Measurements from ENCODE around the gene RBMS3.

Gene RBMS3

GRCh38 chr3:29695643-29696198 is 414.9 kb downstream of the RBMS3 start:
- DNase-seq = no peak

GRCh38 chr3:29696311-29696710 is 415.4 kb downstream of the RBMS3 start:
- DNase-seq = no peak

GRCh38 chr3:29697989-29698388 is 417.1 kb downstream of the RBMS3 start:
- DNase-seq = no peak

- no peak for DNase-seq
These were observed 419.4 kb downstream of the RBMS3 start for GRCh38 chr3:29700256-29700655.

GRCh38 chr3:29701326-29701983 is 420.6 kb downstream of the RBMS3 start:
- no peak for DNase-seq

DNA sequence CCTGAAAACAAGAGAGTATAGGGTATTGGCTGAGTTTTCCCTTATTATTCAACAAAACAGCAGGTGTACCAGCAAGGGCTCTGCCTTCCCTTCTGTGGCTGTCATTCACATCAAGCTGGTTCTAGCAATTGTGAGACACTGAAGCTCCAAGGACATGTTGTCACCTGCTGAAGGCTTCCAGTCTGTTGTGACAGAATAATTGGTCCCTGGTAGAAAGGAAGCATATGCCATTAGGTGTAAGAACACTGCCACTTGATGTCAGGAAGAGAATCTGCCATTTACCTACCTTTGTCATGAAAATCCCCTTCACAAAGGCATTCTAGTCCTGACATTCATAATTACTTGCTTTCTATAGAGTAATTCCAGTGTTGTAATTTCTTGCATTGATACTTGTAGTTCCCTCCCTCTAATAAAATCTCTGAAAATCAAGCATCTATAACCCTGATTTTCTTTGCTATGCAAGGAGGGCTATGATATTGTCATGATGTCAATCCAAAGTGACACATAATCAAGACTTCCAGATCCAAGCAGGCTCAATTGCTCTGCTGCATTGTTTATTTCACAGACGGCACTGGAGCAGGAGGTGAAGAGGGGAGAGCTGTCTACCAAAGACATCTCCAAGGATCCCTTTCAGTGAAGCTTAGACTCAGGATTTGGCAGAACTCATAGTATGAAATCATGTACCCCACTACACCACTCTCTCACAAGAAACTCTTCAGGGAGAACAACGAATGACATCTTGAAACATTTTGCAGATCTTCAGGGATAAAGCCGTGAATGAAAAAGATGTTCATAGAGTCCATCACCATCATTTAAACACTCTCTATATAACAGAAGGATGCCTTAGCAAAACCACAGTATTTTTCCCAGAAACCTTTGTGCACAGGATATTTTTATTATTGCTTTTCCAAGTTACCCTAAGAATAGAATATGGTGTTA is 425.3 kb downstream of the RBMS3 start:
- DNase-seq = no peak

GRCh38 chr3:29708884-29709283 is 428.0 kb downstream of the RBMS3 start:
- no peak for DNase-seq

- DNase-seq = no peak
These were observed 430.4 kb downstream of the RBMS3 start for GRCh38 chr3:29711255-29711771.

DNA sequence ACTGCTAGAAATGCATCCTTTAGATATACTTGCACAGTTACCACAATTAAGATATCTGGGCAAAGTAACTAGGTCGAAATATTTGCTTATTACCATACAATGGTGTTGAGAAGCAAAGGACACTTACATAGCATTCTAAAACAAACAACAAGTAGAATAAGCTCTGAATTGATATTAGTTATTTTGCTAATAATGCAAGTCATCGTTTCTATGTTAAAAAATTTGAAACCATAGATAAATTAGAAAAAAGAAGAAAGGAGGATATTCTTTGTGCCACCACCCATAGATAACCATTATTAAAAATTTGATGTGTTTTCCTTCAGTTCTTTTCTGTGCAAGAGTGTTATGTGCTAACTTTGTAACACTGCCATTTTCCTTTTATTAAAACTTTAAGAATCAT is 435.3 kb downstream of the RBMS3 start:
- DNase-seq = no peak

DNA sequence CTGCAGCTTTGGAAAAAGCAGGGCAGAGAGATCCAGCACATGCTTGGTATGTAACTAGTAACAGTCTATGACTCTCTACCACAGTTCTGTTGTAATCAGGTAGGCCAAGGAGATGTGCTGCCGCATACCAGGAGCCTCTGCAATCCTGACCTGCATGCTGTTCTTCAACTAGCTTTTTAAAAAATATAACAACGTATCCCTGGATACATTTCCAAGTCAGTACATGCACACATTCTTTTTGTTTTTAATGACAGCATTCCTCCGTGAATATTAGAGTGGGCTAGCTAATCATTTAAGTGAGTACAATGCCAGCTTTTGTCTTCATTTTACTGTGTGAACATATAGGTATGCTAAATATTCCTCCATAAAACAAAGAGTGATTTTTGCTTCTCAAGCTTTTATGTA is 437.8 kb downstream of the RBMS3 start:
- no peak for DNase-seq

- DNase-seq = no peak
These were observed 439.8 kb downstream of the RBMS3 start for GRCh38 chr3:29720665-29721064.

- no peak for DNase-seq
These were observed 440.9 kb downstream of the RBMS3 start for GRCh38 chr3:29721789-29722188.

GRCh38 chr3:29731050-29731449 is 450.2 kb downstream of the RBMS3 start:
- no peak for DNase-seq

GRCh38 chr3:29741231-29741630 is 460.4 kb downstream of the RBMS3 start:
- no peak for DNase-seq

- no peak for DNase-seq
These were observed 464.5 kb downstream of the RBMS3 start for GRCh38 chr3:29745232-29745870.

DNA sequence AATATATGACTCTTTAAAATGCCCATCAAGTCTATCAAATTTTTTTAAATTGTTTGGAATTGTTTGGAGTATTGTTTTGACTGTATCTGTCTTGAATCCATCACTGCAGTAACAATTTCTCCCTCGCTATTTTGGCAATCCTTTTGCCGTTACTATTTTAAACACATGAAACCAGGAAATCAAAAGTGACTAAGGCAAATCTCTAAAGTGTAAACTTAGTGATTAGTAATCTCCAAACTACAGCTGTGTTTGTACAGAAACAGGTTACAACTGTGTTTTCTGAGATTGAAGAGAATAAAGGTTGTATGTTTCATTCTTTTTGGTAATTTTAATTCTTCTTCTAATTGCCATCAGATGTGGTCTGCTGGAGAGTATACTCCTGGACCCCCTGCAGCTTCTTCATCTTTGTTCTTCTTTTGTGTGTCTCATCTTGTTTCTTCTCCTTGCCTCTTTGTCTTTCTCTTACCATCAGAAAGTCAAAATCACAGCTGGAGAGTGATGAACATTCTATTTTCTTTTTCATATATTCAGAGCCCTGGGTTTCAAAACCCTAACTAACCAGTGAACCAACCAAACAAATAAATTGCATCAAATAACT is 465.4 kb downstream of the RBMS3 start:
- no peak for DNase-seq

GRCh38 chr3:29747991-29748390 is 467.1 kb downstream of the RBMS3 start:
- no peak for DNase-seq

DNA sequence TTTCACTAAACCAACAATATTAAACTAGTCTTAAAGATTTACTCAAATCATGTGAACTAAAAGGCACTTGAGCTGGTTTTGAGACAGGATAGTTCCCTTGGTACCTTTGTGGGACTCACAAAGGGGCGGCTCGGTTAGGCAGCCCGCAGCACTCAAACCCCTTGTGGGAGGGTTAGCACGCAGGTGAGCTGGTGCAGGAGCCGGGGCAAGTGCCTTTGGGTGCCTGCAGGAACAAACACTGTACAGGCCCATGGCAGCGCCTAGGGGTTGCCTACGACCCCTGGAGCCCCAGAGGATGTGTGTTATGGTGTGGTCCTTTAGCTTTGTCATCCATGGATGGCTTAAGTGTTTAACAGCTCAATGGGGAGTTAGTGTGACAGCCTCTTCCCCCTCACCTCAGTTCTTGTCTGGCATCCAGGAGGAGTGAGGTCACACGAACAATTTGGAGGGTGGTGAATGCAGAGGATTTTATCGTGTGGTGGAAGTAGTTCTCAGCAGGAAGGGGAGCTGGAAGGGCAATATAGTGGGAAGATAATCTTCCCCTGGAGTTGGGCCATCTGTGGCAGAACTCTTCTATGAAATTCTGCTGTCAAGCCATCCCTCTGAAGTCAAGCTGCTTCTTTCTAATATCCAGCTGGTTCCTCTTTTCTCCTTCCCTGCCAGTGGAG is 470.9 kb downstream of the RBMS3 start:
- DNase-seq = no peak

- no peak for DNase-seq
These were observed 473.5 kb downstream of the RBMS3 start for GRCh38 chr3:29754346-29754745.

- DNase-seq = no peak
These were observed 474.5 kb downstream of the RBMS3 start for GRCh38 chr3:29755416-29755815.

DNA sequence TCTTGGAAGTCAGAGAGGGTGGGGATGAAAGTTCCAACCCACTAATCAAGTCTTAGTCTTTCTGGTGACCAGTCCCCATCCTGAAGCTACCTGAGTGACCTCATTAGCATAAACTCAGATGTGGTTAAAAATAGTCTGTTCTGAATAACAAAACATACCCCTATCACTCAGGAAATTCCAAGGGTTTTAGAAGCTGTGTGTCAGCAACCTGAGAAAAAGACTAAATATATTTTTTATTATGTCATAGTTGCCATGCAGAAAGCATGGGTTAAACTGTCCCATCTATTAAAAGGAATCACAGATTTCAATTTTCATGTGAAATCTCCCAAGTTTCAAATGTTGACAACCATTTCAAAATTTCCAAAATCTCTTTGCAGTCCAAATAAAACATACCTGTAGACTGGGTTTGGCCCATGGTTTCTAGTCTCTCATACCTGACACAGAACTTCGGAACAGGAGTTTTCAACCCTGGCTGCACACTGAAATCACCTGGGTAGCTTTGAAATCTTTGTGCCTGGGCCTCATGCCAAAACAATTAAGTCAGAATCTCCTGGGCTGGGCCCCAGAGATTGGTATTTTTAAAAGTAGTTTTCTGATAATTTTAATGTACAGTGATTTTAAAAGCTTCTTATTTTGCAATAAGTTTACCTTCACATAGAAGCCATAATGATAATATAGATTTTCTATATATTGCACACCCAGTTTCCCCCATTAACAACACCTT is 476.3 kb downstream of the RBMS3 start:
- no peak for DNase-seq

GRCh38 chr3:29758108-29758433 is 477.2 kb downstream of the RBMS3 start:
- DNase-seq = no peak

Measured in DMS53 (cell line).